Femur (tissue), 1 donor: ENCODE data around the gene DLGAP4.

Experiments
- DNase-seq: peaks from one replicate; pipeline ENCODE4 v3.0.0-alpha.2; 2017

Gene DLGAP4

GRCh38 chr20:36573103-36573797 lies 267.1 kb downstream of the DLGAP4 start, which contains the start of gene TGIF2:
Gene TGIF2, plus strand, starts transcription at chr20:36573597. Its CDS starts 5,178 bp downstream, at chr20:36578775.
- DNase-seq: peak; percentile 94

GRCh38 chr20:36573798-36574365 lies 267.7 kb downstream of the DLGAP4 start:
- peak; percentile 66 for DNase-seq

GRCh38 chr20:36574366-36575135 lies 268.4 kb downstream of the DLGAP4 start:
- DNase-seq: peak; percentile 70

GRCh38 chr20:36576081-36576445 lies 269.9 kb downstream of the DLGAP4 start:
- DNase-seq: no peak
